ENCODE measurements around the gene PRKAG2. TPM values are rescaled to one million over a fixed set of nuclear protein-coding genes. Genes with fewer than 3 reads are reported as not detected.

The PRKAG2 gene
- polyA plus RNA-seq, 1 of the 3 experiments (the other 2 are of a cell fraction), result 51.6 TPM

- Histone ChIP-seq H3K9ac (no peak overlapping the region), H3F3A (replicated peaks; ENCODE audit: insufficient read depth) (no peaks in the 10 kb centered on the region), H3K4me3 (ENCODE audit: low read depth in 2 of 2, low read length in 1 of 2) (no peak overlapping the region), H3K4me2 (no peak overlapping the region), H3K36me3 (replicated peaks in 1 of 2; ENCODE audit: control insufficient read depth in 1 of 2, insufficient read depth in 2 of 2, low read length in 1 of 2) (no peaks in the 10 kb centered on the region), H3K27me3 (ENCODE audit: insufficient read depth) (no peaks in the 10 kb centered on the region), H3K9me2 (no peaks in the 10 kb centered on the region), H3K9me3 (no peaks in the 10 kb centered on the region), H3K27ac (ENCODE audit: low read depth in 2 of 2, low read length in 1 of 2) (no peak overlapping the region), H3K79me2 (ENCODE audit: insufficient read depth) (no peaks in the 10 kb centered on the region), H4K20me1 (ENCODE audit: insufficient read depth) (no peaks in the 10 kb centered on the region), H3K4me1 (ENCODE audit: control insufficient read depth in 1 of 2, insufficient read depth in 2 of 2, low read depth in 1 of 2, low read length in 1 of 2) (peaks cover 0 to 4% of the 10 kb centered on the region in 2 experiments; a peak in 1 of 4 replicates), H2AFZ (ENCODE audit: low read depth) (no peak overlapping the region)
- no peak for TF ChIP-seq GABPA (IDR thresholded peaks at IDR 0.05; ENCODE audit: low read depth)
- no peak for TF ChIP-seq REST (IDR thresholded peaks at IDR 0.05; ENCODE audit: low read depth, low read length)
- no peak for TF ChIP-seq TAF1 (IDR thresholded peaks at IDR 0.05; ENCODE audit: borderline replicate concordance, low read depth, low read length)
- no peak for TF ChIP-seq MXI1 (IDR thresholded peaks at IDR 0.05; ENCODE audit: low read depth, low read length)
- TF ChIP-seq RFX5 (IDR thresholded peaks at IDR 0.05; ENCODE audit: low read length), result no peak
- no peak for TF ChIP-seq FOSL2 (IDR thresholded peaks at IDR 0.05; ENCODE audit: borderline replicate concordance, low read depth)
- TF ChIP-seq SMC3 (IDR thresholded peaks at IDR 0.05; ENCODE audit: low read depth, low read length), result no peak
- no peak for TF ChIP-seq JUND (IDR thresholded peaks at IDR 0.05)
- TF ChIP-seq YY1 (IDR thresholded peaks at IDR 0.05; ENCODE audit: low read depth), result no peak
- no peak for TF ChIP-seq ZBTB33 (IDR thresholded peaks at IDR 0.05; ENCODE audit: borderline replicate concordance, low read depth)
- TF ChIP-seq TEAD4 (IDR thresholded peaks at IDR 0.05; ENCODE audit: borderline replicate concordance, insufficient read depth), result no peak
- TF ChIP-seq GATA2 (CRISPR knock-in tag; IDR thresholded peaks at IDR 0.05), result no peak
- ChIA-PET CTCF (interaction anchor here (2.0 kb wide), 1 partner anchor 39 kb away, joined by 4 read pairs; no protein-coding TSS in a partner anchor), POLR2A (no interaction called here)
- no peak for DNase-seq
- 89% methylated on average over 14 of the region's 14 CpGs for WGBS (ENCODE audit: low lambda C conversion rate)
Measured at GRCh38 chr7:151715666-151716315, 161.1 kb downstream of the PRKAG2 start.
